Smooth muscle cell (in vitro differentiated cells): ENCODE results near the gene DPEP2. TPM values are rescaled to one million over a fixed set of nuclear protein-coding genes. Genes with fewer than 3 reads are reported as not detected.

ENCODE experiments used
- DNase-seq: peaks from one replicate; lab custom pipeline; 2025; ENCODE audit not compliant: unreplicated experiment; lab: John Stamatoyannopoulos, UW
- H2AFZ ChIP-seq: fragments of 200-600 bp; sonication (generic); 2 replicates; pipeline ENCODE4 v1.6.0; 2016; ENCODE audit warnings: antibody characterized with exemption, low read depth, mild to moderate bottlenecking
- H3F3A ChIP-seq: fragments of 200-600 bp; sonication (generic); 2 replicates; pipeline ENCODE4 v1.6.0; 2017; ENCODE audit warnings: antibody characterized with exemption, low read depth
- H3K27ac ChIP-seq: fragments of 200-600 bp; sonication (generic); 2 replicates; pipeline ENCODE4 v1.5.1; 2016; ENCODE audit warnings: low read depth, mild to moderate bottlenecking
- H3K27me3 ChIP-seq: fragments of 200-600 bp; sonication (generic); 2 replicates; pipeline ENCODE4 v1.6.1; 2016; ENCODE audit warnings: low read depth, mild to moderate bottlenecking
- H3K36me3 ChIP-seq: fragments of 200-600 bp; sonication (generic); 2 replicates; pipeline ENCODE4 v1.5.1; 2016; ENCODE audit warnings: low read depth
- H3K4me1 ChIP-seq: fragments of 200-600 bp; sonication (generic); 2 replicates; pipeline ENCODE4 v1.5.1; 2016; ENCODE audit warnings: low read depth
- H3K4me2 ChIP-seq: fragments of 200-600 bp; sonication (generic); 2 replicates; pipeline ENCODE4 v1.6.0; 2016; ENCODE audit warnings: mild to moderate bottlenecking
- H3K4me3 ChIP-seq: fragments of 200-600 bp; sonication (generic); 2 replicates; pipeline ENCODE4 v1.5.1; 2016; ENCODE audit warnings: mild to moderate bottlenecking
- H3K79me2 ChIP-seq: fragments of 200-600 bp; sonication (generic); 2 replicates; pipeline ENCODE4 v1.6.0; 2016; ENCODE audit warnings: low read depth, mild to moderate bottlenecking
- H3K9ac ChIP-seq: fragments of 200-600 bp; sonication (generic); 2 replicates; pipeline ENCODE4 v1.6.0; 2016; ENCODE audit warnings: low read depth
- H3K9me3 ChIP-seq: fragments of 200-600 bp; sonication (generic); replicated peaks from 2 replicates; pipeline ENCODE4 v1.5.1; 2016; ENCODE audit warnings: low read depth
- H4K20me1 ChIP-seq: fragments of 200-600 bp; sonication (generic); 2 replicates; pipeline ENCODE4 v1.6.0; 2016; ENCODE audit warnings: low read depth
- whole genome bisulfite sequencing: methylation state at CpG from one replicate; pipeline ENCODE4 v1.1.7; 2016; ENCODE audit warnings: low lambda C conversion rate; 5-methylcytosine and 5-hydroxymethylcytosine counted together
- polyA plus RNA-seq: library from polyadenylated mRNA; unstranded; fragments of >200 nt; fragmentation: Nextera tagmentation; extraction: Ambion mirVana; gene quantifications from 2 replicates; pipeline ENCODE4 v1.2.1, GENCODE V29; 2016
- total RNA-seq: library from RNA; depleted of rRNA; stranded (reverse); fragments of >200 nt; gene quantifications from 2 replicates; pipeline ENCODE4 v1.2.3, GENCODE V29; 2014
- TF ChIP-seq, protein P1 (sequence below): fragments of 200-600 bp; sonication (generic); IDR thresholded peaks from 2 replicates; pipeline ENCODE4 v1.5.1; 2017; ENCODE audit warnings: borderline replicate concordance, mild to moderate bottlenecking, antibody characterized with exemption; ENCODE audit not compliant: insufficient read depth, poor library complexity, severe bottlenecking

DPEP2 gene
- total and polyA plus RNA-seq, 2 experiments from 2014 or later: not detected

GRCh38 chr16:67987460-67988160 is 11.7 kb downstream of the DPEP2 start:
- H3K9me3 ChIP-seq: no peaks in the 10 kb centered on the region
- H2AFZ ChIP-seq: no peak overlapping the region
- WGBS: 75% methylated on average over 11 of the region's 11 CpGs
- no peak overlapping the region for H3K4me3 ChIP-seq
- no peaks in the 10 kb centered on the region for H3K27me3 ChIP-seq
- H3K4me2 ChIP-seq: no peak overlapping the region
- no peaks in the 10 kb centered on the region for H3F3A ChIP-seq
- no peaks in the 10 kb centered on the region for H3K36me3 ChIP-seq
- no peaks in the 10 kb centered on the region for H4K20me1 ChIP-seq
- TF ChIP-seq, protein P1, sequence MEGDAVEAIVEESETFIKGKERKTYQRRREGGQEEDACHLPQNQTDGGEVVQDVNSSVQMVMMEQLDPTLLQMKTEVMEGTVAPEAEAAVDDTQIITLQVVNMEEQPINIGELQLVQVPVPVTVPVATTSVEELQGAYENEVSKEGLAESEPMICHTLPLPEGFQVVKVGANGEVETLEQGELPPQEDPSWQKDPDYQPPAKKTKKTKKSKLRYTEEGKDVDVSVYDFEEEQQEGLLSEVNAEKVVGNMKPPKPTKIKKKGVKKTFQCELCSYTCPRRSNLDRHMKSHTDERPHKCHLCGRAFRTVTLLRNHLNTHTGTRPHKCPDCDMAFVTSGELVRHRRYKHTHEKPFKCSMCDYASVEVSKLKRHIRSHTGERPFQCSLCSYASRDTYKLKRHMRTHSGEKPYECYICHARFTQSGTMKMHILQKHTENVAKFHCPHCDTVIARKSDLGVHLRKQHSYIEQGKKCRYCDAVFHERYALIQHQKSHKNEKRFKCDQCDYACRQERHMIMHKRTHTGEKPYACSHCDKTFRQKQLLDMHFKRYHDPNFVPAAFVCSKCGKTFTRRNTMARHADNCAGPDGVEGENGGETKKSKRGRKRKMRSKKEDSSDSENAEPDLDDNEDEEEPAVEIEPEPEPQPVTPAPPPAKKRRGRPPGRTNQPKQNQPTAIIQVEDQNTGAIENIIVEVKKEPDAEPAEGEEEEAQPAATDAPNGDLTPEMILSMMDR: no peak
- no peaks in the 10 kb centered on the region for H3K4me1 ChIP-seq
- DNase-seq: no peak
- H3K79me2 ChIP-seq: no peaks in the 10 kb centered on the region
- H3K9ac ChIP-seq: no peak overlapping the region
- no peak overlapping the region for H3K27ac ChIP-seq

GRCh38 chr16:67986949-67987348 is 12.3 kb downstream of the DPEP2 start:
- H3K4me3 ChIP-seq: no peak overlapping the region
- no peak for DNase-seq
- no peaks in the 10 kb centered on the region for H3K79me2 ChIP-seq
- H3K9me3 ChIP-seq: no peaks in the 10 kb centered on the region
- TF ChIP-seq, protein P1: no peak
- no peak overlapping the region for H3K9ac ChIP-seq
- H4K20me1 ChIP-seq: no peaks in the 10 kb centered on the region
- no peaks in the 10 kb centered on the region for H3K36me3 ChIP-seq
- no peaks in the 10 kb centered on the region for H3F3A ChIP-seq
- 92% methylated on average over 5 of the region's 5 CpGs for WGBS
- no peak overlapping the region for H3K27ac ChIP-seq
- no peaks in the 10 kb centered on the region for H3K4me1 ChIP-seq
- no peak overlapping the region for H3K4me2 ChIP-seq
- no peaks in the 10 kb centered on the region for H3K27me3 ChIP-seq
- no peak overlapping the region for H2AFZ ChIP-seq

GRCh38 chr16:67982011-67982696 is 17.1 kb downstream of the DPEP2 start:
- 98% methylated on average over 29 of the region's 49 CpGs for WGBS
- H3F3A ChIP-seq: no peaks in the 10 kb centered on the region

More at GRCh38 chr16:67982011-67982696, 17.1 kb downstream of the DPEP2 start:
- Histone ChIP-seq H3K27me3 (no peaks in the 10 kb centered on the region), H2AFZ (no peak overlapping the region), H3K36me3 (no peaks in the 10 kb centered on the region), H3K4me1 (no peaks in the 10 kb centered on the region), H3K4me3 (no peak overlapping the region), H4K20me1 (no peaks in the 10 kb centered on the region), H3K79me2 (no peaks in the 10 kb centered on the region), H3K9me3 (no peaks in the 10 kb centered on the region), H3K27ac (no peak overlapping the region), H3K4me2 (no peak overlapping the region), H3K9ac (no peak overlapping the region)
- TF ChIP-seq, protein P1: no peak
- DNase-seq: no peak
